H9 (cell line): Measurements from ENCODE around the gene WDR7. TPM values are rescaled to one million over a fixed set of nuclear protein-coding genes. Genes with fewer than 3 reads are reported as not detected.

Experiments
- DNase-seq: peaks from one replicate; pipeline ENCODE4 v3.0.0-alpha.2; 2017
- H2AFZ ChIP-seq: one replicate; pipeline ENCODE4 v1.6.1; 2013; ENCODE audit warnings: mild to moderate bottlenecking, low read length, control low read depth, moderate library complexity
- H2AK5ac ChIP-seq: 2 replicates; pipeline ENCODE4 v1.6.1; 2013; ENCODE audit warnings: low read length, control low read depth, mixed read lengths; ENCODE audit not compliant: insufficient read length
- H2BK120ac ChIP-seq: one replicate; pipeline ENCODE4 v1.6.1; 2013; ENCODE audit warnings: low read depth, mild to moderate bottlenecking, low read length, control low read depth, inconsistent platforms; ENCODE audit not compliant: poor library complexity, severe bottlenecking
- H2BK12ac ChIP-seq: 2 replicates; pipeline ENCODE4 v1.6.1; 2013; ENCODE audit warnings: low read length, control low read depth, mixed read lengths, low read depth; ENCODE audit not compliant: insufficient read length
- H2BK15ac ChIP-seq: 2 replicates; pipeline ENCODE4 v1.6.1; 2013; ENCODE audit warnings: low read depth, low read length, control low read depth
- H2BK20ac ChIP-seq: one replicate; pipeline ENCODE4 v1.6.1; 2013; ENCODE audit warnings: low read depth, mild to moderate bottlenecking, low read length, control low read depth, inconsistent platforms; ENCODE audit not compliant: poor library complexity, severe bottlenecking
- H2BK5ac ChIP-seq: 2 replicates; pipeline ENCODE4 v1.6.1; 2013; ENCODE audit warnings: low read length, control low read depth, mixed read lengths; ENCODE audit not compliant: insufficient read length
- H3K14ac ChIP-seq: 2 replicates; pipeline ENCODE4 v1.6.1; 2013; ENCODE audit warnings: low read length, control low read depth; ENCODE audit not compliant: insufficient read depth
- H3K18ac ChIP-seq: 2 replicates; pipeline ENCODE4 v1.6.1; 2013; ENCODE audit warnings: low read depth, mild to moderate bottlenecking, mixed read lengths, low read length, control low read depth; ENCODE audit not compliant: insufficient read length
- H3K23ac ChIP-seq: 2 replicates; pipeline ENCODE4 v1.6.1; 2013; ENCODE audit warnings: low read length, control low read depth, mixed read lengths, low read depth; ENCODE audit not compliant: insufficient read length
- H3K23me2 ChIP-seq: 2 replicates; pipeline ENCODE4 v1.6.1; 2013; ENCODE audit warnings: low read depth, mild to moderate bottlenecking, mixed read lengths, low read length, control low read depth; ENCODE audit not compliant: insufficient read length, poor library complexity, severe bottlenecking
- H3K27ac ChIP-seq: 2 replicates; pipeline ENCODE4 v1.5.1; 2013; ENCODE audit warnings: low read length, control low read depth, mixed read lengths, low read depth; ENCODE audit not compliant: insufficient read length
- H3K27me3 ChIP-seq: 2 replicates; pipeline ENCODE4 v1.6.1; 2013; ENCODE audit warnings: low read length, control low read depth, inconsistent platforms; ENCODE audit not compliant: insufficient read depth
- H3K4ac ChIP-seq: 2 replicates; pipeline ENCODE4 v1.6.1; 2013; ENCODE audit warnings: low read depth, mild to moderate bottlenecking, control low read depth, inconsistent platforms, low read length, moderate library complexity
- H3K4me1 ChIP-seq: 2 replicates; pipeline ENCODE4 v1.6.1; 2013; ENCODE audit warnings: low read length, control low read depth, inconsistent platforms; ENCODE audit not compliant: insufficient read depth
- H3K4me2 ChIP-seq: 2 replicates; pipeline ENCODE4 v1.6.1; 2013; ENCODE audit warnings: low read length, control low read depth, mixed read lengths; ENCODE audit not compliant: insufficient read length, insufficient read depth
- H3K56ac ChIP-seq: 2 replicates; pipeline ENCODE4 v1.6.1; 2013; ENCODE audit warnings: low read depth, mild to moderate bottlenecking, mixed read lengths, low read length, control low read depth; ENCODE audit not compliant: insufficient read length
- H3K79me1 ChIP-seq: 2 replicates; pipeline ENCODE4 v1.6.1; 2013; ENCODE audit warnings: low read depth, mild to moderate bottlenecking, moderate library complexity, low read length, control low read depth, inconsistent platforms; ENCODE audit not compliant: insufficient read depth, poor library complexity, severe bottlenecking
- H3K79me2 ChIP-seq: 2 replicates; pipeline ENCODE4 v1.6.1; 2013; ENCODE audit warnings: low read length, control low read depth, inconsistent platforms; ENCODE audit not compliant: insufficient read depth
- H3K9ac ChIP-seq: 2 replicates; pipeline ENCODE4 v1.6.1; 2013; ENCODE audit warnings: low read length, control low read depth, mixed read lengths; ENCODE audit not compliant: insufficient read length; ENCODE audit errors: extremely low read depth
- H3K9me3 ChIP-seq: one replicate; pipeline ENCODE4 v1.6.1; 2013; ENCODE audit warnings: low read depth, low read length, inconsistent platforms; ENCODE audit not compliant: control insufficient read depth
- H3T11ph ChIP-seq: one replicate; pipeline ENCODE4 v1.6.1; 2013; ENCODE audit warnings: mild to moderate bottlenecking, low read length, control low read depth, inconsistent platforms
- H4K20me1 ChIP-seq: one replicate; pipeline ENCODE4 v1.6.1; 2013; ENCODE audit not compliant: control insufficient read depth, insufficient read length, insufficient read depth
- H4K5ac ChIP-seq: 2 replicates; pipeline ENCODE4 v1.6.1; 2013; ENCODE audit warnings: low read depth, mild to moderate bottlenecking, mixed read lengths, low read length, control low read depth; ENCODE audit not compliant: insufficient read length
- H4K8ac ChIP-seq: replicated peaks from 2 replicates; pipeline ENCODE4 v1.6.1; 2013; ENCODE audit warnings: low read length, control low read depth, mixed read lengths, low read depth; ENCODE audit not compliant: insufficient read length
- H4K91ac ChIP-seq: 2 replicates; pipeline ENCODE4 v1.6.1; 2013; ENCODE audit warnings: low read depth, mild to moderate bottlenecking, moderate library complexity, mixed read lengths, low read length, control low read depth; ENCODE audit not compliant: insufficient read length
- H3K27ac Mint-ChIP-seq, 3 experiments: 2 replicates in 2 of 3; 3 replicates in 1 of 3; pipeline ENCODE4 v1.8.0; 2020 to 2021; ENCODE audit warnings: mixed read lengths in 3 of 3, mild to moderate bottlenecking in 1 of 3, moderate library complexity in 1 of 3
- H3K27me3 Mint-ChIP-seq: 2 replicates; pipeline ENCODE4 v1.8.0; 2021; ENCODE audit warnings: low read depth, mild to moderate bottlenecking, moderate library complexity, mixed read lengths
- H3K36me3 Mint-ChIP-seq, 3 experiments: 2 replicates in 2 of 3; 3 replicates in 1 of 3; pipeline ENCODE4 v1.8.0; 2020 to 2021; ENCODE audit warnings: low read depth in 3 of 3, mixed read lengths in 3 of 3; ENCODE audit not compliant: insufficient read depth in 1 of 3
- H3K4me1 Mint-ChIP-seq, 2 experiments: 2 replicates each; pipeline ENCODE4 v1.8.0; 2020; ENCODE audit warnings: mixed read lengths in 2 of 2
- H3K4me3 Mint-ChIP-seq, 2 experiments: 2 replicates in 1 of 2; 3 replicates in 1 of 2; pipeline ENCODE4 v1.8.0; 2020 to 2021; ENCODE audit warnings: mild to moderate bottlenecking in 2 of 2, mixed read lengths in 2 of 2, moderate library complexity in 1 of 2
- H3K9me3 Mint-ChIP-seq, 2 experiments: 2 replicates in 1 of 2; 3 replicates in 1 of 2; pipeline ENCODE4 v1.8.0; 2020; ENCODE audit warnings: mild to moderate bottlenecking in 2 of 2, mixed read lengths in 2 of 2, moderate library complexity in 1 of 2
- WGBS: extraction: QIAGEN DNeasy Blood & Tissue Kit; methylation state at CpG from one replicate; pipeline ENCODE4 v1.1.7; 2013; ENCODE audit warnings: missing lambda C conversion rate, low lambda C conversion rate, mixed read lengths; ENCODE audit not compliant: insufficient read length; ENCODE audit errors: extremely low coverage; 5-methylcytosine and 5-hydroxymethylcytosine counted together
- total RNA-seq: library from RNA; stranded (reverse); gene quantifications from 2 replicates; pipeline ENCODE4 v1.2.1, GENCODE V29; 2021
- TF ChIP-seq, protein P1 (sequence below): fragments of 200-600 bp; sonication (generic); conservative IDR thresholded peaks from 3 replicates; pipeline ENCODE4 v1.8.0; 2021; ENCODE audit warnings: antibody characterized with exemption, mild to moderate bottlenecking

WDR7 gene
- total RNA-seq, 1 experiment from 2014 or later: 14.8 TPM

DNA sequence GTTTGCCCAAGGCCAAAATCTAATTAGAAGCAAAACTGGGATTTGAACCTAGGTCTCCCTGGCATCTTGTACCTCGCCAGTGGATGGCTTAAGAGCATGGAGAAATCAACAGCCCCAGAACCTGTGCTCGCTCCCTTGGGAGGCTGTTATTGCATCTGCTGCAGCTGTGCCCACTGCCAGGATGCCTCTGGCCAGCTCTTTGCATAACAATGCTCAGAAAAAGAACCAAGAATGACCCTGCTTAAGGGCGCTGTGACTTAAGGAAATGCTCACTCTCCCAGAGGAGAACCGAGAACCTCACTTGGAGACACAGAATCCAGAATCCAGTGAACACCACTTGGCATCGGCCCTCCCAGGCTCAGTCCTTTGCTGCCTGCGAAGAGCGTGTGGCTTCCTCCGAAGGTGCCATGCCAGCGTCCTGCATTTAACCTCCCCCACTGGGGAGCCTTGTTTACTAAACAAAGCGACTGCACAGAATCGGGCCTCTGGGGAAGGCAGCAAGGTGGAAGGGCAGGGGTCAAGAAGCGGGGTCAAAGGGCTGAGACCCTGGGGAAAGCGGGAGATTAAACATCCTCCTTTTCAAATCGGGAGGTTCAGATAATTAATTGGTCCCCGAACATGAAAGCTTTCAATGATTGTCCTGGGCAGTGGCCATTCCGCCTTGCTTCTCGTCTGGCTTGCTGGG is 424.7 kb downstream of the WDR7 start:
- H3K18ac ChIP-seq: no peak overlapping the region
- H3K79me1 ChIP-seq: no peaks in the 10 kb centered on the region
- no peak overlapping the region for H4K91ac ChIP-seq
- no peak overlapping the region for H2AFZ ChIP-seq
- no peak overlapping the region for H2BK20ac ChIP-seq
- no peak overlapping the region for H3T11ph ChIP-seq
- no peak overlapping the region; the same call in 1 of the 2 replicates for H3K4ac ChIP-seq
- peak; percentile 67 for DNase-seq
- H3K4me1 ChIP-seq: peaks cover 15% of the 10 kb centered on the region; the same call in 1 of the 2 replicates
- H3K23me2 ChIP-seq: no peaks in the 10 kb centered on the region
- 0 out of 2 replicates have a peak, but pooled peaks cover 3% of the 10 kb centered on the region for H3K27me3 ChIP-seq
- H2AK5ac ChIP-seq: no peak overlapping the region
- no CpG with 5 or more reads among the region's 17 CpGs for WGBS
- H4K8ac ChIP-seq: no peak overlapping the region
- peak overlapping the region in 1 of 3 experiments; percentile 85; a peak in 2 of 7 replicates for H3K27ac Mint-ChIP-seq
- peaks cover 3% of the 10 kb centered on the region for H4K20me1 ChIP-seq
- no peaks in the 10 kb centered on the region for H3K9me3 Mint-ChIP-seq
- H2BK5ac ChIP-seq: no peak overlapping the region
- no peak overlapping the region for H3K9ac ChIP-seq
- no peaks in the 10 kb centered on the region for H3K27me3 Mint-ChIP-seq
- H3K27ac ChIP-seq: no peak overlapping the region
- H3K56ac ChIP-seq: no peak overlapping the region
- no peaks in the 10 kb centered on the region for H3K79me2 ChIP-seq
- no peaks in the 10 kb centered on the region for H3K9me3 ChIP-seq
- no peak overlapping the region for H3K23ac ChIP-seq
- H2BK12ac ChIP-seq: no peak overlapping the region
- H3K4me1 Mint-ChIP-seq: peaks cover 45 to 67% of the 10 kb centered on the region in 2 experiments
- H2BK120ac ChIP-seq: no peak overlapping the region
- H4K5ac ChIP-seq: no peak overlapping the region
- 0 out of 5 replicates have a peak overlapping the region, but pooled peaks of 1 of the 2 experiments have one; percentile 12 for H3K4me3 Mint-ChIP-seq
- H3K4me2 ChIP-seq: no peak overlapping the region
- no peak overlapping the region for H2BK15ac ChIP-seq
- H3K14ac ChIP-seq: no peak overlapping the region
- TF ChIP-seq, protein P1, sequence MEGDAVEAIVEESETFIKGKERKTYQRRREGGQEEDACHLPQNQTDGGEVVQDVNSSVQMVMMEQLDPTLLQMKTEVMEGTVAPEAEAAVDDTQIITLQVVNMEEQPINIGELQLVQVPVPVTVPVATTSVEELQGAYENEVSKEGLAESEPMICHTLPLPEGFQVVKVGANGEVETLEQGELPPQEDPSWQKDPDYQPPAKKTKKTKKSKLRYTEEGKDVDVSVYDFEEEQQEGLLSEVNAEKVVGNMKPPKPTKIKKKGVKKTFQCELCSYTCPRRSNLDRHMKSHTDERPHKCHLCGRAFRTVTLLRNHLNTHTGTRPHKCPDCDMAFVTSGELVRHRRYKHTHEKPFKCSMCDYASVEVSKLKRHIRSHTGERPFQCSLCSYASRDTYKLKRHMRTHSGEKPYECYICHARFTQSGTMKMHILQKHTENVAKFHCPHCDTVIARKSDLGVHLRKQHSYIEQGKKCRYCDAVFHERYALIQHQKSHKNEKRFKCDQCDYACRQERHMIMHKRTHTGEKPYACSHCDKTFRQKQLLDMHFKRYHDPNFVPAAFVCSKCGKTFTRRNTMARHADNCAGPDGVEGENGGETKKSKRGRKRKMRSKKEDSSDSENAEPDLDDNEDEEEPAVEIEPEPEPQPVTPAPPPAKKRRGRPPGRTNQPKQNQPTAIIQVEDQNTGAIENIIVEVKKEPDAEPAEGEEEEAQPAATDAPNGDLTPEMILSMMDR: no peak
- H3K36me3 Mint-ChIP-seq: no peaks in the 10 kb centered on the region
